ENCODE data around the gene FRMD5.
"Not testable (repeated sequence)": the region's sequence is repeated elsewhere in the genome, so short reads cannot be mapped to it uniquely, and the experiment has no call there.

FRMD5 gene

DNA sequence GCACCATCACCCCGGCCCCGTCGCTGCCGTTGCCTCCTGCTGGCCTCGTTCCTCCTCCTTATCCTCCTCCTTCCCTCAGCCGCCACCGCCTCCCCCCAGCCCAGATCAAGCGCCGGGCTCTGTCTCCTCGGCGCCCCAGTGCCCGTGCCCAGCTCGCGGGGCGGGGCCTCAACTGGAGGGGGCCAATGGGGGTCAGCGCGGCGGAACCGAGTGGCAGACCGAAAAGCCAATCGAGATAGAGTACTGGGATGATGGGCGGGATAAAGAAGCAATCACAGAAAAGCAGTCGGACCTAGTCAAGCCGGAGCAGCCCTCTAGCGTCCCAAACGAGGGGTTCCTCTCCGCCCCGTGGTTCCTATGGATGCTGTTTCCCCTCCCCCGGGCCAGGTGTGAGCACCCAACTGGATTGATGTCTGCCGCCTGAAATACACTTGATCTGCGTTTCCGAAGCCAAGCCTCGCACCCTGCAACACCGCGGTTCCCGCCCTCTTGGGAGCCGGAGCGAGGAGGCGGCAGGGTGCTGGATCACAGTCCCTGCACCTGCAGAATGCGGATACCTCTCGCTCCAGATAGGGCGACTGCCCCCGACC lies at the start of gene FRMD5:
TSS of gene FRMD5 (minus strand) at position 121 of the 590 bp plus-strand sequence.
- DNase-seq, result no peak

- no peak for DNase-seq
Observed at GRCh38 chr15:44243829-44244228, 48.8 kb upstream of the FRMD5 start.

DNA sequence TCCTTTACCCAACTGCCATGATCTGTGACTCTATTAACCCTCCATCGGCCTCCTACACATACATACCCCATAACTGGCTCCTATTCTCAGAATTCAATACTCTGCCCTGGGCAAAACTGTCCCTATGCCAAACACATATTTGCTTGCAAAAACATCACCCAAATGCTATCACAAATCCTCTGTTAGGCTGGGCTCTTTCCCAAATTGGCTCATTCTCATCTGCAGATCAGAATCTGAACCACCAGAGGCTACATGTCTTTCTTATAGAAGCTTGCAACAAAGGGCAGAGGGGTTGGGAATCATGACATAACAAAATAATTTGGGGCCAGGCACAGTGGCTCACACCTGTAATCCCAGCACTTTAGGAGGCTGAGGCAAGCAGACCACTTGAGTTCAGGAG lies 48.1 kb upstream of the FRMD5 start:
- no peak for DNase-seq

GRCh38 chr15:44231842-44232241 lies 36.8 kb upstream of the FRMD5 start:
- DNase-seq, result no peak

GRCh38 chr15:44229301-44229700 lies 34.2 kb upstream of the FRMD5 start:
- not testable (repeated sequence) for DNase-seq

DNA sequence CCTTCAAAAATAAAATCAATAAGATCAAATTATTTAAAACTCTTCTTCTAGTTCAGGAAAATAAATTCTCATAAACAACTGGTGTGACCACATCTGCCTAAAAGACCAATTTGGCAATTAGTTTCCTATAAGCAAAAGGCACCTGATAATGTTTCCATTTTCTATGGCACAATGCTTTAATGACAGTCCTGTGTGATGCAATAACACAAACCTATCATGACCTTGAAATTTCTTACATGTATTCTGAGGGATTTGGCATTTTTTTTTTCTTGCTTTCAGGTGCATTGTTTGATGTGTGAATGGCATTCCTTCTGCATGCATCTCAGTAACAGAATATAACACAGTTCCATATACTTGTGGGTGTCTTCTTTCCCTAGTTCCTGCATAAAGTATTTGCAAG lies 32.5 kb upstream of the FRMD5 start:
- no peak for DNase-seq

GRCh38 chr15:44227001-44227400 lies 31.9 kb upstream of the FRMD5 start:
- not testable (repeated sequence) for DNase-seq

- no peak for DNase-seq
Observed at GRCh38 chr15:44222478-44222877, 27.4 kb upstream of the FRMD5 start.

DNA sequence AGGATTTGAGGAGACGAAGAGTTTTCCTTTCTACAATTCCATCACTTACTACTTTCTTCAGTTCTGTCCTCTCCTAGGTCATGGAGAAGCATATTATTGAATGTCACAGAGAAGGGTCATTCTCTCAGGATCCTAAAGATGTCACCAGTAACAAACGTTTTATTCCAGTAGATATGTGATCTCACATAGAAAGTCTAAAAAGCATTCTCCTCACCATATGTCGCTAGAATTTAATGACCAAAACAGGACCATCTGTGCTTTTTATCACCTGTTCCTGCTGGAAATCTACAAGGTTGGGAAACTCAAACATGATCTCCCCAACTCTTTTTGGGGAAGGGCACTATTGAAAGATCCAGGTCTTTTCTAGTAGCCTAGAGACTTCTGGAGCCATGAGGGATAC lies 24.0 kb upstream of the FRMD5 start:
- DNase-seq, result no peak

DNA sequence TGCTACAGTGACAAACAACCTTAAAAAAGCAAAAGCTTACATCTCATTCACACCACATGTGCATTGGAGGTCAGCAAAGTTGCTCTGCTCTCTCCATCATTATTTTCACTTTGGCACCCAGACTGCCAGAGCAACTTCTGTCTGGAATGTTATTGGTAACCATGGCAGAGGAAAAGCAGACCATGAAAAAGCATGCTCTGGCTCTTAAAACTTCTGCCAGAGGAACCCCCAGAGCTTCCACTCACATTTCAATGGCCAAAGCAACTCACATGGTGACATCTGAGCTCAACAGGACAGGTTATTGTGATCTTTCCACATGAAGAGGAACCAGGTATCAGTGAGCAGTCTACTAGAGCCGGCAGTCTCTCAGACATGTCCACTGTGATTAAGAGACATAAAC lies 21.9 kb upstream of the FRMD5 start:
- no peak for DNase-seq

- DNase-seq, result no peak
Observed at GRCh38 chr15:44215594-44215993, 20.5 kb upstream of the FRMD5 start.

DNA sequence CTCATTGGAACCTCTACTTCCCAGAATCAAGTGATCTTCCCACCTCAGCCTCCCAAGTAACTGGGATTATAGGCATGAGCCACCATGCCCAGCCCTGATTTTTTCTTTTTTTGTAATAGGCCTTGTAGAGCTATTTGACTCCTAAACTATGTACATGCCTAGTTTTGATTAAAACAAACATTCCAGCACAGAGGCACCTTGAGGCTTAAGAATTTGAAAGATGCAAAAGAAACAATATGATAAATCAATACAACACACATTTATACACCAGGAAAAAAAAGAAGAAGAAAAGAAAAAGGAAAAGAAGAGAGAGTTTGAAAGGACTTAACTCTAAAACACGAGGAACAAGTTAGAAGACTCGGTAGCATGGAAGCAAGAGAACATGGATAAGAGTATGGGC lies 13.9 kb upstream of the FRMD5 start:
- no peak for DNase-seq

GRCh38 chr15:44207643-44208042 lies 12.6 kb upstream of the FRMD5 start:
- no peak for DNase-seq

DNA sequence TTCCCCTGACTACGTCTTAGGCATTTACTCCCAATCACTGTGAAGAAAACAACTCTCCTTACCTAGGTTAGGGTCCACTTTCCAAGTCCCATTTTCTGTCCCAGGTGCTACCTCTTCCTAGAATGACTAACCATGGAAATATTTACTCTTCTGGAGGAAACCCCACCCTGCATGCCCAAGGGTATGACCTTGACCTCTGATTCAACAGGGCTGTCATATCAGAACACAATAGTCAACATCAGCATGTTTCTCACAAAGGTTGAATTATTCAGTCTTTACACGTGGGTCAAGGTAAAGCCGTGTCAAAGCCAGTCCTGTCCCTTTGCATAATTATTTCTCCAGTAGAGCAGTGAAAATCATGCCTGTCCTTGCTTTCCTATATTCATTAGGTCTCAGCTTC lies 4.3 kb upstream of the FRMD5 start:
- DNase-seq, result no peak

DNA sequence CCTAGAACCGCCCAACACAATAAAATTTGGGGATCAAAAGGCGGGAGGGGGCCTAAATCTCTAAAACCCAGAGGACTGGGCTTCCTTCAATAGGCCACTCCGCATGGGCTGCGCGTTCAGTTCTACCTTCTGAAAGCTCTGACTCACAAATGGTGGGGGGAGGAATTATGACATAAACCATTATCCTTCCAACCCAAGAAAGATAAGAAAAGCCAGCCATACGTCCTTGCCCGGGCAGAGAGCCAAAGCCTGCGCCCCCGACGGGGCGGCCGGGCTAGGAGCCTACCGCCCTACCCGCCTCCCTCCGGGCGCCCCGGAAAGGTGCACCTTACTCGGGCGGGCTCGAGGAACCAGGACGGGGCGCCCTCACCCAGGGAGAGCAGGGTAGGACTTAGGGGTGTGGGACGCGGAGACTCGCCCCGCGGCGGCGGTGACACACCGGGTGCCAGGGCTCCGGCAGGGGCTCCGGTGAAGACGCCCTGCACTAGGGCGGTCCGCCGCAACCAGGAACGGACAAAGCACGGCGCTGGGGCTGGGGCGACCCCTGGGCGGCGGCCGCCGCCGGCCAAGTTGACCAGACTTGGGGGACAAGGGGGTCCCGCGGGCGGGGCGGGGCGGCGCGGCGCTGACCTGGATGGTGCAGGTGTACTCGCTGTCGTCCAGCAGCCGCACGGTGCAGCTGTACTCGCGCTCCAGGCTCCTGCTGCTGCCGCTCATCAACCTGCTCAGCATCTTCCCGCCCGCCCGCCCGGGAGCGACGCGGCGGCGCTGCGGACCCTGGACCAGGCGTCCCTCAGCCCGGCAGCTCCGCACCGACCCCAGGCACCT lies 534 bp downstream of the FRMD5 start:
- DNase-seq, result no peak

DNA sequence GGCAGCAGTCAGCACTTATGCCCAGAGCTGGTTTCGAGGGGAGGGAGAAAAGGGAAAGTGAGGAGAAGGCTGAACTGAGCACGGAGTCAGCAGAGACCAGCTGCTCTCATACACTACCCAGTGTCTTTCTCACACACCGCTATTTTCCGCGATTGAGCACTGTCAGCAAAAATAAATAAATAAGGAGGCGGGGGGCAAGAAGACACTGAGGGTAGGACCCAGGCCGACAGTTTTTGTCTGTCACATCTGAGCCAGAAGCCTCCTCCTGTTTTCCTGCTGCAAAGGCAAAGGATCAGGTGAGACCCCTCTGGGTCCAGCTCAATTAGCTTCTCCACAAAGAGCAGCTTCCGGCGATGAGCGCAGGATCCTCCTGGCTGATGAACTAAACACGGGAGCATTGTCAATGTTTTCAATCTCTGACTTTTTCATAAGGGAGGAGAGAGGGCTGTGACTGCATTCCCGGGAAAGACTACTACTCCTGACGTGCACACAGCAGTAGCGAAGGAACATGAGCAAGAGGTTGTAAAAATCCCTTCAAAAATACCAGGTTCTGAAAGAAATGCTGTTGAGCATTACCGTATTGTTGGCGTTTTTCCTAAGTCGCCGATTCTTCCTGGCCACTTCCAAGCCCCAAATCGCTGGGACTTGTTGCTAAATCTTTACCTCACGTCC lies 1.3 kb downstream of the FRMD5 start:
- no peak for DNase-seq

DNA sequence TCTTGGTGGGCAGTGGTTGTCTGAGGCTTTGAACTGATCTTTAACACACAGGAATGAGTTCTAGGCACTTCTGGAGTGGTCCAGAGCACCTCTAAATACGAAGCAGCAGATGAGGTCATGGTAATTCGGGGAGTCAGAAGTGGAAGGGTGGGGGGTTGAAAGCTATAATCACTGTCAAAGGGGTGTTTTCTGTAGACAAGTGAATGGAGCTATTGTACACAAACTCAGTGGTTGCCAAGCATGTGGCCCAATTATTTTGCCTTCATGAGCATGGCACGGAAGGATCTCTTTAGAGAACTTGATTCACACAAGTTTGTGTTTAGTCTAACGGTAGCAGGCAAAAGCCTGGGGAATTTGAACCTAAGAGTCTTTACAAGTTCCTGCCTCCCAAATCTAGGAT lies 6.3 kb downstream of the FRMD5 start:
- DNase-seq, result no peak

DNA sequence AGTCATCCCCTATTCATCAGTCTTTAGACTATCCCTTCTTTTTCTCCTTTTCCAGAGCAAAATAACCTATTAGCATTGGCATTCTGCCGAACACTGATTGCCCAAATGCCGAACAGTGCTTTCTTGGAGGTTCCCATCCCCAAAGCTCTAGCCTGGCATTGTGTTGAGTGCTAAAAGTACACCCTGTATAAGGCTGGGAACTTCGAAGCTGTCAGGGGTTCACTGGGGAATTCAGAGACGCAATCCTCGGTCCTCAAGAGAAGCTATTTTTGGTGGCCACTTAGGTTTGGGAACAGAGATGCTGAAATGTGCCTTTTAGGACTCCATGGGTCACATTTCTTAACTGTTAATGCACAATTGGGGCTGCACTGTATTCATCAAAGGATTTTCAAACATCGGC lies 8.4 kb downstream of the FRMD5 start:
- no peak for DNase-seq

DNA sequence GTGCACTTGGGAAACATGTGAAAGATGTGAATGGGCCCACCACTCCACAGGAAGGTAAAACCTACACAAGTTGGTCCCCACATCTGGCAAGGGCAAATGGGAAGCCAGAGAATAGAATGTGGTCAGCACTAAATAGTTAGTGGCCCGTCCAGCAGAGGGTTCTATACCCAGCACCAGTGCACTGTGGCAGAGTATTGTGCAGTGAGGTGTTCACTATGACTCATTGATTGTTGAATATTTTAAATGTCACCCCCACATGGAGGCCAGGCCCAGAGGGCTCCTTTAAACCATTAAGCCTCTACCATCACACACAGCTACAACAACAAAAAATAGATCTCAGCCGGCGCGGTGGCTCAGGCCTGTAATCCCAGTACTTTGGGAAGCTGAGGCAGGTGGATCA lies 11.7 kb downstream of the FRMD5 start:
- no peak for DNase-seq

GRCh38 chr15:44181410-44181809 lies 13.7 kb downstream of the FRMD5 start:
- DNase-seq, result no peak

DNA sequence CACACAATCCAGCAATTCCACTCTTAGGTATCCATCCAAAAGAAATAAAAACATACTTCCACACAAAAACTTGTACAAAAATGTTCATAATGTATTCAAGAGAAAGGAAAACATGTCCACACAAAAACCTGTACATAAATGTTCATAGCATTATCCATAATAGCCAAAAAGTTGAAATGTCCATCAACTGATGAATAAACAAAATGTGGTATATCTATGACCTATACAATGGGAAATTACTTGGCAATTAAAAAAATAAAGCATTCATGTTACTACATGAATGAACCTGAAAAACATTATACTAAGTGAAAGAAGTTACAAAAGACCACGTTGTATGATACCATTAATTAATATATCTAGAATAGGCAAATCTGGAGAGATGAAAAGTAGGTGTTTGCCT lies 17.9 kb downstream of the FRMD5 start:
- DNase-seq, result no peak

DNA sequence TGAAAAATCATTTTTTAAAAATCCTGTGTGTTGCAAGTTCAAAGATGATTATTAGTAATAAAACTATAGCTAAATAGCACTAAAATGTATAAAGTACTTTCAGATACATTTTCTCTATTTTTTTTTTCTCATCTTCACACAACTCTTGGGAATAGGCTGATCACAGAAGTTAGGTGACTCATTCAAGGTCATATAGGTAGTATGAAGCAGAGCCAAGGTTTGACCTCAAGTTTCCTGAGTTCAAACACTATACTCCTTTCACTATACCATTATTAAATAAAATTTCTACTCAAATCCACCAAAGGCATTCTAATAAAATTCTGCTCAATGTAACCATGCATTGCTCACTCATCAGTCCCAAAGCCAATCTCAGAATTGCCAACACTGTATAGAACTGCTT lies 21.3 kb downstream of the FRMD5 start:
- DNase-seq, result no peak

GRCh38 chr15:44163370-44163769 lies 31.7 kb downstream of the FRMD5 start:
- DNase-seq, result no peak

DNA sequence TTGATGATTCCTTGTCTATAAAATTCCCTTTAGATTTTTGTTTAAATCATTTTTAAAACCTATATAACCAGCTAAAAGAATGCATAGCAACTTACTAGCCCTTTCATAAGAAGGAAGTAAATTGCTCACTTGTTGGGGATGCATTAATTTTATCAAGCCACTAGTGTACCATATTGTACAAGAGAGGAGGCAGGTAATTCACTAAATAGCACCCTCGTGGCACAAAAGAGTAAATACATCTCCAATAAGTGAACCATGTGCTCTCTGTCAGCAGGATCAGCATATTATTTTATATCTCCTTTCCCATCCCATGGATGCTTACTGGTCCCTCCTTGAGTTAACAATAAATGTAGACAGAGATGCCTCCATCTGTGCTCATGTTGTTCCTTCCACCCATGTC lies 34.3 kb downstream of the FRMD5 start:
- no peak for DNase-seq

Data from SIG-M5 (cell line).